ENCODE measurements around the gene KLHL1. TPM values are rescaled to one million over a fixed set of nuclear protein-coding genes. Genes with fewer than 3 reads are reported as not detected.

The KLHL1 gene
- total and polyA plus RNA-seq, 2 of the 13 experiments (the other 11 are each of a cell fraction or from before 2014, with no cell fraction given), result 0.01 TPM; not detected in 1

GRCh38 chr13:69935043-69935442 is 173.2 kb downstream of the KLHL1 start:
- in situ Hi-C loops (cut with HindIII; ENCODE audit: extremely low pct_ligation_motif_present, low pct_unique_long_range_greater_than_20kb), result no loop called here
- Histone ChIP-seq H3K4me2 (ENCODE audit: low read depth, low read length) (no peak overlapping the region), H3K79me2 (ENCODE audit: insufficient read depth, low read length) (no peaks in the 10 kb centered on the region), H3K36me3 (replicated peaks in 1 of 2; ENCODE audit: control insufficient read depth in 1 of 2, insufficient read depth in 2 of 2, low read length in 2 of 2) (no peaks in the 10 kb centered on the region), H4K20me1 (ENCODE audit: insufficient read depth, low read length) (no peaks in the 10 kb centered on the region), H2AFZ (ENCODE audit: low read length) (no peak overlapping the region), H3K27me3 (ENCODE audit: control insufficient read depth in 1 of 2, insufficient read depth in 2 of 2, low read length in 2 of 2) (no peaks in the 10 kb centered on the region), H3K4me3 (replicated peaks in 1 of 3; ENCODE audit: insufficient read depth in 1 of 3, low read depth in 2 of 3, low read length in 3 of 3) (no peak overlapping the region), H3K4me1 (ENCODE audit: insufficient read depth, low read length) (no peaks in the 10 kb centered on the region), H3K9me3 (ENCODE audit: low read length) (no peaks in the 10 kb centered on the region), H3K9ac (ENCODE audit: insufficient read depth, low read depth, low read length) (no peak overlapping the region), H3K27ac (ENCODE audit: extremely low read length, insufficient read depth, low read length) (no peak overlapping the region)
- no TSS peak for BruUV-seq (replicated peaks)
- WGBS (ENCODE audit: low lambda C conversion rate), result 30% methylated on average over 2 of the region's 2 CpGs
- intact Hi-C loops (cut with micrococcal nuclease; ENCODE audit: unreplicated experiment), result no loop called here
- no peak for FAIRE-seq
- ATAC-seq, result no peak
- ChIA-PET POLR2A (no interaction called here), CTCF (ENCODE audit: low intra/inter-chr PET ratio, low total read pairs) (no interaction called here)
- no peak for TF ChIP-seq RXRB (CRISPR knock-in tag; IDR thresholded peaks at IDR 0.05; ENCODE audit: borderline replicate concordance)
- no peak for TF ChIP-seq MAFG (CRISPR knock-in tag; IDR thresholded peaks at IDR 0.05)
- TF ChIP-seq MAFK (conservative IDR thresholded peaks at IDR 0.05 in 1 of 2, IDR thresholded peaks at IDR 0.05 in 1 of 2; ENCODE audit: low read length in 2 of 2), result no peak
- TF ChIP-seq KLF13 (CRISPR knock-in tag; IDR thresholded peaks at IDR 0.05), result no peak
- TF ChIP-seq POGZ (CRISPR knock-in tag; IDR thresholded peaks at IDR 0.05), result no peak
- peak; percentile 92 for TF ChIP-seq NCOR1 (IDR thresholded peaks at IDR 0.05; ENCODE audit: borderline replicate concordance, low read length)
- TF ChIP-seq HMG20A (CRISPR knock-in tag; IDR thresholded peaks at IDR 0.05; ENCODE audit: borderline replicate concordance), result no peak
- no peak for TF ChIP-seq ZNF180 (CRISPR knock-in tag; IDR thresholded peaks at IDR 0.05; ENCODE audit: borderline replicate concordance, low read depth)
- TF ChIP-seq KLF6 (CRISPR knock-in tag; IDR thresholded peaks at IDR 0.05), result no peak
- no peak for TF ChIP-seq ZEB1 (IDR thresholded peaks at IDR 0.05; ENCODE audit: insufficient replicate concordance, low read depth)
- TF ChIP-seq ZNF232 (CRISPR knock-in tag; IDR thresholded peaks at IDR 0.05; ENCODE audit: borderline replicate concordance), result no peak
- TF ChIP-seq IRF2 (CRISPR knock-in tag; IDR thresholded peaks at IDR 0.05), result no peak
- no peak for TF ChIP-seq NONO (IDR thresholded peaks at IDR 0.05)
- no peak for TF ChIP-seq NONO (CRISPR knock-in tag; conservative IDR thresholded peaks at IDR 0.05)
- TF ChIP-seq, protein P1, sequence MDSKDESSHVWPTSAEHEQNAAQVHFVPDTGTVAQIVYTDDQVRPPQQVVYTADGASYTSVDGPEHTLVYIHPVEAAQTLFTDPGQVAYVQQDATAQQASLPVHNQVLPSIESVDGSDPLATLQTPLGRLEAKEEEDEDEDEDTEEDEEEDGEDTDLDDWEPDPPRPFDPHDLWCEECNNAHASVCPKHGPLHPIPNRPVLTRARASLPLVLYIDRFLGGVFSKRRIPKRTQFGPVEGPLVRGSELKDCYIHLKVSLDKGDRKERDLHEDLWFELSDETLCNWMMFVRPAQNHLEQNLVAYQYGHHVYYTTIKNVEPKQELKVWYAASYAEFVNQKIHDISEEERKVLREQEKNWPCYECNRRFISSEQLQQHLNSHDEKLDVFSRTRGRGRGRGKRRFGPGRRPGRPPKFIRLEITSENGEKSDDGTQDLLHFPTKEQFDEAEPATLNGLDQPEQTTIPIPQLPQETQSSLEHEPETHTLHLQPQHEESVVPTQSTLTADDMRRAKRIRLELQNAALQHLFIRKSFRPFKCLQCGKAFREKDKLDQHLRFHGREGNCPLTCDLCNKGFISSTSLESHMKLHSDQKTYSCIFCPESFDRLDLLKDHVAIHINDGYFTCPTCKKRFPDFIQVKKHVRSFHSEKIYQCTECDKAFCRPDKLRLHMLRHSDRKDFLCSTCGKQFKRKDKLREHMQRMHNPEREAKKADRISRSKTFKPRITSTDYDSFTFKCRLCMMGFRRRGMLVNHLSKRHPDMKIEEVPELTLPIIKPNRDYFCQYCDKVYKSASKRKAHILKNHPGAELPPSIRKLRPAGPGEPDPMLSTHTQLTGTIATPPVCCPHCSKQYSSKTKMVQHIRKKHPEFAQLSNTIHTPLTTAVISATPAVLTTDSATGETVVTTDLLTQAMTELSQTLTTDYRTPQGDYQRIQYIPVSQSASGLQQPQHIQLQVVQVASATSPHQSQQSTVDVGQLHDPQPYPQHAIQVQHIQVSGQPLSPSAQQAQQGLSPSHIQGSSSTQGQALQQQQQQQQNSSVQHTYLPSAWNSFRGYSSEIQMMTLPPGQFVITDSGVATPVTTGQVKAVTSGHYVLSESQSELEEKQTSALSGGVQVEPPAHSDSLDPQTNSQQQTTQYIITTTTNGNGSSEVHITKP (CRISPR knock-in tag; IDR thresholded peaks at IDR 0.05; ENCODE audit: low read depth), result no peak
- no peak for TF ChIP-seq XBP1 (CRISPR knock-in tag; IDR thresholded peaks at IDR 0.05)
- peak; percentile 85 for TF ChIP-seq HNF4A (CRISPR knock-in tag; IDR thresholded peaks at IDR 0.05)
- TF ChIP-seq HNF4G (IDR thresholded peaks at IDR 0.05; ENCODE audit: borderline replicate concordance, low read depth, low read length), result peak; percentile 60; the same call in 1 of the 2 replicates
- no peak for TF ChIP-seq HNF4G (CRISPR knock-in tag; IDR thresholded peaks at IDR 0.05; ENCODE audit: borderline replicate concordance, low read depth)
- DNase-seq (ENCODE audit: low spot score), result peak; percentile 5
